ENCODE results near the gene UBE2J2. TPM values are rescaled to one million over a fixed set of nuclear protein-coding genes. Genes with fewer than 3 reads are reported as not detected.
"Not testable (repeated sequence)": the region's sequence is repeated elsewhere in the genome, so short reads cannot be mapped to it uniquely, and the experiment has no call there.

Gene UBE2J2
- total and polyA plus RNA-seq, 2 of the 8 experiments (the other 6 are each of a cell fraction or from before 2014, with no cell fraction given), result 33.6 to 67.9 TPM

- TF ChIP-seq HDAC2 (IDR thresholded peaks at IDR 0.05; ENCODE audit: borderline replicate concordance in 1 of 2, low read depth in 2 of 2, low read length in 2 of 2), result no peak
- no peak for TF ChIP-seq PHF8 (conservative IDR thresholded peaks at IDR 0.05; ENCODE audit: low read depth, low read length)
- TF ChIP-seq POLR2AphosphoS5 (IDR thresholded peaks at IDR 0.05; ENCODE audit: low read depth, low read length), result no peak
- no peak for TF ChIP-seq SUZ12 (IDR thresholded peaks at IDR 0.05; ENCODE audit: low read length)
- no peak for TF ChIP-seq SP2 (IDR thresholded peaks at IDR 0.05; ENCODE audit: low read length)
- no peak for TF ChIP-seq TAF1 (IDR thresholded peaks at IDR 0.05; ENCODE audit: low read depth, low read length)
- no peak for TF ChIP-seq ATF3 (IDR thresholded peaks at IDR 0.05; ENCODE audit: insufficient read depth, low read depth, low read length)
- no peak for TF ChIP-seq TAF7 (optimal IDR thresholded peaks at IDR 0.05; ENCODE audit: borderline replicate concordance, low read depth, low read length)
Observed at GRCh38 chr1:1317420-1317819, 43.8 kb upstream of the UBE2J2 start (continued).

- DNase-seq (ENCODE audit: low read depth in 1 of 2, low spot score in 2 of 2); H3K23me2 ChIP-seq (ENCODE audit: low read depth, low read length); H2BK5ac ChIP-seq (ENCODE audit: low read depth, low read length); FAIRE-seq; H3K4me3 ChIP-seq (ENCODE audit: extremely low read depth in 1 of 4, insufficient read depth in 2 of 4, low read depth in 3 of 4, low read length in 4 of 4); H3K9me3 ChIP-seq (ENCODE audit: insufficient read depth in 2 of 2, low read depth in 1 of 2, low read length in 1 of 2); H3K9ac ChIP-seq (replicated peaks in 1 of 4; ENCODE audit: extremely low read depth in 1 of 4, low read depth in 3 of 4, low read length in 3 of 4); H2BK120ac ChIP-seq (replicated peaks; ENCODE audit: low read depth, low read length); H3K56ac ChIP-seq (replicated peaks; ENCODE audit: insufficient read length, low read depth, low read length); H2AFZ ChIP-seq (ENCODE audit: low read length); H3K27ac ChIP-seq (ENCODE audit: low read depth, low read length); H3K4ac ChIP-seq (replicated peaks; ENCODE audit: insufficient read length, low read depth, low read length); H4K5ac ChIP-seq (ENCODE audit: insufficient read length, low read depth, low read length); H3K14ac ChIP-seq (ENCODE audit: insufficient read length); H3K18ac ChIP-seq (ENCODE audit: extremely low read depth, low read length); H3K23ac ChIP-seq (ENCODE audit: insufficient read length); H3K27me3 ChIP-seq (replicated peaks in 1 of 4; ENCODE audit: control insufficient read depth in 3 of 4, extremely low read depth in 1 of 4, insufficient read depth in 3 of 4, low read length in 3 of 4); H2BK15ac ChIP-seq (ENCODE audit: low read length); H2BK20ac ChIP-seq (ENCODE audit: low read length); H4K91ac ChIP-seq (replicated peaks; ENCODE audit: insufficient read length, low read length); H4K8ac ChIP-seq (ENCODE audit: extremely low read depth, insufficient read depth, low read length); H2BK12ac ChIP-seq (ENCODE audit: low read depth, low read length): not testable (repeated sequence)
- Histone ChIP-seq H4K20me1 (replicated peaks in 1 of 2; ENCODE audit: control insufficient read depth in 1 of 2, insufficient read depth in 2 of 2, low read length in 2 of 2) (peaks cover 18 to 31% of the 10 kb centered on the region in 2 experiments), H3K36me3 (ENCODE audit: control insufficient read depth in 2 of 4, insufficient read depth in 4 of 4, low read length in 3 of 4) (peaks cover 17 to 52% (median 37%) of the 10 kb centered on the region in 4 experiments), H2AK5ac (ENCODE audit: low read depth, low read length) (0 out of 2 replicates have a peak overlapping the region, but pooled peaks have one; percentile 39), H3K4me2 (ENCODE audit: insufficient read depth in 1 of 2, low read depth in 2 of 2, low read length in 2 of 2) (peak overlapping the region; percentile 33 to 49; a peak in 3 of 4 replicates), H3K79me1 (ENCODE audit: low read depth, low read length) (peaks cover 19% of the 10 kb centered on the region), H3K79me2 (ENCODE audit: control insufficient read depth in 1 of 2, insufficient read depth in 2 of 2, low read length in 2 of 2) (peaks cover 3 to 23% of the 10 kb centered on the region in 2 experiments; a peak in 3 of 4 replicates), H3K4me1 (replicated peaks in 1 of 4; ENCODE audit: control insufficient read depth in 3 of 4, insufficient read depth in 4 of 4, low read length in 3 of 4) (peaks cover 0 to 11% (median 4%) of the 10 kb centered on the region in 4 experiments; a peak in 6 of 7 replicates)
- ChIA-PET CTCF (ENCODE audit: partially characterized antibody) (interaction anchor here (0.9 to 1.7 kb wide), 3 partner anchors 16 to 110 kb away, joined by 3 to 5 read pairs (median 3); no protein-coding TSS in a partner anchor), POLR2A (ENCODE audit: partially characterized antibody) (interaction anchor here (1.3 to 10.1 kb wide), 5 partner anchors 9 to 18 kb away, joined by 3 to 134 read pairs (median 7); partner anchors contain the start of gene TAS1R3)
- 94% methylated on average over 8 of the region's 8 CpGs; no CpG with 5 or more reads in 1 of the 2 experiments for WGBS, 2 experiments (ENCODE audit: extremely low coverage in 1 of 2, insufficient coverage in 1 of 2, insufficient read length in 1 of 2, insufficient replicate concordance in 2 of 2, low coverage in 1 of 2, low lambda C conversion rate in 2 of 2, missing lambda C conversion rate in 1 of 2)
Observed at GRCh38 chr1:1316199-1316598, 42.5 kb upstream of the UBE2J2 start.

Data from H1 (cell line).